ENCODE results near the gene ELMOD1. TPM values are rescaled to one million over a fixed set of nuclear protein-coding genes. Genes with fewer than 3 reads are reported as not detected.

The ELMOD1 gene
- total RNA-seq, 4 donors from 2014 or later: 0.39 to 1.7 (median 0.54) TPM

DNA sequence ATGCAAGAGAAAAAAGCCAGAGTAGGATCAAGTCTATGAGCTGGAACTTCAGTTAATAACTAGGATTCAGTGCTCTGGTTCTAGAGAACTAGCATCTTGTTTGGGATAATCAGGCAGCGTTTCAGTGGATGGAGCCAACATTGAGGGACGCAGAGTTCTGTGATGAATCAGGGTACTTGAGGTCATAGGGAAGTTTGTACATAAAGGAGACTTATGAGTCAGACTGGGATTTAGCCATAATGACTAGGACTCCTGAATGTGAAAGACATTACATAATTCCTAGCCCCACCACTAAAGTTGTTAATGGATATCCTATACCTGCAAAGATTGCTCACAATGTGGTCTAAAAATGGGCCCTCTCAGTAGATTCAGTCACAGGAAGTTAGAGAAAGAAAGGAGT, 114.1 kb downstream of the ELMOD1 start:
- no peak for DNase-seq (ENCODE audit: extremely low spot score)
- no peaks in the 10 kb centered on the region for H3K36me3 ChIP-seq
- H3K4me3 ChIP-seq: no peak overlapping the region
- 67% methylated on average over 2 of the region's 2 CpGs for WGBS
- TF ChIP-seq POLR2A (IDR thresholded peaks at IDR 0.05; ENCODE audit: low read depth): no peak
- TF ChIP-seq, protein P1, sequence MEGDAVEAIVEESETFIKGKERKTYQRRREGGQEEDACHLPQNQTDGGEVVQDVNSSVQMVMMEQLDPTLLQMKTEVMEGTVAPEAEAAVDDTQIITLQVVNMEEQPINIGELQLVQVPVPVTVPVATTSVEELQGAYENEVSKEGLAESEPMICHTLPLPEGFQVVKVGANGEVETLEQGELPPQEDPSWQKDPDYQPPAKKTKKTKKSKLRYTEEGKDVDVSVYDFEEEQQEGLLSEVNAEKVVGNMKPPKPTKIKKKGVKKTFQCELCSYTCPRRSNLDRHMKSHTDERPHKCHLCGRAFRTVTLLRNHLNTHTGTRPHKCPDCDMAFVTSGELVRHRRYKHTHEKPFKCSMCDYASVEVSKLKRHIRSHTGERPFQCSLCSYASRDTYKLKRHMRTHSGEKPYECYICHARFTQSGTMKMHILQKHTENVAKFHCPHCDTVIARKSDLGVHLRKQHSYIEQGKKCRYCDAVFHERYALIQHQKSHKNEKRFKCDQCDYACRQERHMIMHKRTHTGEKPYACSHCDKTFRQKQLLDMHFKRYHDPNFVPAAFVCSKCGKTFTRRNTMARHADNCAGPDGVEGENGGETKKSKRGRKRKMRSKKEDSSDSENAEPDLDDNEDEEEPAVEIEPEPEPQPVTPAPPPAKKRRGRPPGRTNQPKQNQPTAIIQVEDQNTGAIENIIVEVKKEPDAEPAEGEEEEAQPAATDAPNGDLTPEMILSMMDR (IDR thresholded peaks at IDR 0.05): no peak
- no peak for TF ChIP-seq EP300 (IDR thresholded peaks at IDR 0.05)
- no peak for TF ChIP-seq POLR2AphosphoS5 (IDR thresholded peaks at IDR 0.05)
- H3K4me1 ChIP-seq: peaks cover 0 to 12% (median 0%) of the 10 kb centered on the region in 4 donors
- intact Hi-C loops (cut with DNase I): no loop called here
- H3K27ac ChIP-seq (replicated peaks in 1 of 4): no peak overlapping the region
- no peaks in the 10 kb centered on the region for H3K9me3 ChIP-seq
- H3K27me3 ChIP-seq: no peaks in the 10 kb centered on the region

DNA sequence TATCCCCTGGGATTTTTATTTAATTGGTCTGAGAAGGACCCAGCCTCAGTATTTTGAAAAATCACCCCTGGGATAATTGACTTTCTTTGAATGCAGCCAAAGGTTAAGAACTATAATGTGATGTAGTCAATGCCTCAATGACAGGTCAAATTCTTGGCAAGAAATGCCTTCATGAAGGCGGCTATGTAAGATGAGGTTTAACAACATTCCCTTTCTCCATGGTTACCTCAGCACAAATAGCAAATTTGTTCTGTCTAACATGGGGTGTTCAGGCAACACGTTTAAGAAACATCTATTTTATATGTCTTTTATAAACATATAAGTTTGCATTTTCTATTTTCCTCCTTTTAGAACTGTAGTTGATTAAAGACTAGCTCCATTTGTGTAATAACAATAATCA, 115.6 kb downstream of the ELMOD1 start:
- Histone ChIP-seq H3K27me3 (no peaks in the 10 kb centered on the region), H3K4me3 (no peak overlapping the region), H3K9me3 (no peaks in the 10 kb centered on the region), H3K4me1 (peaks cover 0 to 12% (median 0%) of the 10 kb centered on the region in 4 donors), H3K27ac (replicated peaks in 1 of 4) (no peak overlapping the region), H3K36me3 (no peaks in the 10 kb centered on the region)
- TF ChIP-seq EP300 (IDR thresholded peaks at IDR 0.05) (no peak), POLR2AphosphoS5 (IDR thresholded peaks at IDR 0.05) (no peak), POLR2A (IDR thresholded peaks at IDR 0.05; ENCODE audit: low read depth) (no peak)
- TF ChIP-seq, protein P1 (IDR thresholded peaks at IDR 0.05): no peak
- WGBS: 44% methylated on average over 2 of the region's 2 CpGs
- no peak for DNase-seq (ENCODE audit: extremely low spot score)
- intact Hi-C loops (cut with DNase I): no loop called here

DNA sequence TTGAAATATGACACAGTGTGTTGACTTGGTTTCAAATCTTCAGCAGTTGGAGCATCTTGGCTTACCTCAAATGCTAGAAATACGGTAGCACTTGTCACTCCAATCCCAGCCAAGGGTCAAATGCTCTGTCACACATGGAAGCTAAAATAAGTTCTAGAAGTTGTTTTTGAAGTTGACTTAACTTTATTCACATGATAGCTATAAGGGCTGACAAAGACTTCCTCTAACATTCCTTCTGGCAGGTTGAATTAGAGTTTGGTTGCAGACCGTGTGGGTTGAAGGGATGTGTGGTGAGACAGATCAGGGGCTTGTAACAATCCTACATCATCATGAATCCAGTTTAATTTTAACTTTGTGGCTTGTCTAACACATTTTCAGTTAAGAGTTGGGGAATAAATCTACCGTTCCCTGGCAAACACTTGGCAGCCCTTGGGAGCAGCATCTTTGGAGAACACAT, 116.3 kb downstream of the ELMOD1 start:
- Histone ChIP-seq H3K4me1 (peaks cover 0 to 12% (median 0%) of the 10 kb centered on the region in 4 donors), H3K36me3 (no peaks in the 10 kb centered on the region), H3K4me3 (no peak overlapping the region), H3K27me3 (no peaks in the 10 kb centered on the region), H3K27ac (replicated peaks in 1 of 4) (no peak overlapping the region), H3K9me3 (no peaks in the 10 kb centered on the region)
- TF ChIP-seq POLR2A (IDR thresholded peaks at IDR 0.05; ENCODE audit: low read depth) (no peak), EP300 (IDR thresholded peaks at IDR 0.05) (no peak), POLR2AphosphoS5 (IDR thresholded peaks at IDR 0.05) (no peak)
- TF ChIP-seq, protein P1 (IDR thresholded peaks at IDR 0.05): no peak
- 67% methylated on average over 3 of the region's 3 CpGs for WGBS
- intact Hi-C loops (cut with DNase I): no loop called here
- DNase-seq (ENCODE audit: extremely low spot score): no peak

DNA sequence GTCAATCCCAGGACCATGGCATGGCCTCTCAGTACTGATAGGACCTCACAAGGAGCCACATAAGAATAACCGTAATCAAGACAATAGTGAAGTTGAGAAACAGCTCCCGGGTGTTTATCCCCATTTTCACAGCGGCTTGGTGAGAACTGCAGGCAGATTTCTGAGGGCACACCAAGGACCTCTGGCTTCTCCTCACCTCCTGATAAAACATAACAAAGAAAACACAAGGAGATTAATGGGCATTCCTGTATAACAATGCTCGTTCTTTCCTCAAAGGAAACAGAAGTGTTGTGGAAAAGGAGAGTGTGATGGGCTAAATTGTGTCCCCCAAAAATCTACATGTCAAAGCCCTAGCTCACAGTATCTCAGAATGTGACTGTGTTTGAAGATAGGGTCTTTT, 116.9 kb downstream of the ELMOD1 start:
- 61% methylated on average over 4 of the region's 4 CpGs for WGBS
- intact Hi-C loops (cut with DNase I): no loop called here

More for the DNA sequence above, 116.9 kb downstream of the ELMOD1 start:
- Histone ChIP-seq H3K36me3 (no peaks in the 10 kb centered on the region), H3K4me3 (no peak overlapping the region), H3K27me3 (no peaks in the 10 kb centered on the region), H3K4me1 (peaks cover 0 to 12% (median 0%) of the 10 kb centered on the region in 4 donors), H3K27ac (replicated peaks in 1 of 4) (no peak overlapping the region), H3K9me3 (no peaks in the 10 kb centered on the region)
- DNase-seq (ENCODE audit: extremely low spot score): no peak
- TF ChIP-seq EP300 (IDR thresholded peaks at IDR 0.05): no peak
- no peak for TF ChIP-seq POLR2AphosphoS5 (IDR thresholded peaks at IDR 0.05)
- TF ChIP-seq, protein P1 (IDR thresholded peaks at IDR 0.05): no peak
- no peak for TF ChIP-seq POLR2A (IDR thresholded peaks at IDR 0.05; ENCODE audit: low read depth)
